ENCODE measurements around the gene GAK.

The GAK gene

DNA sequence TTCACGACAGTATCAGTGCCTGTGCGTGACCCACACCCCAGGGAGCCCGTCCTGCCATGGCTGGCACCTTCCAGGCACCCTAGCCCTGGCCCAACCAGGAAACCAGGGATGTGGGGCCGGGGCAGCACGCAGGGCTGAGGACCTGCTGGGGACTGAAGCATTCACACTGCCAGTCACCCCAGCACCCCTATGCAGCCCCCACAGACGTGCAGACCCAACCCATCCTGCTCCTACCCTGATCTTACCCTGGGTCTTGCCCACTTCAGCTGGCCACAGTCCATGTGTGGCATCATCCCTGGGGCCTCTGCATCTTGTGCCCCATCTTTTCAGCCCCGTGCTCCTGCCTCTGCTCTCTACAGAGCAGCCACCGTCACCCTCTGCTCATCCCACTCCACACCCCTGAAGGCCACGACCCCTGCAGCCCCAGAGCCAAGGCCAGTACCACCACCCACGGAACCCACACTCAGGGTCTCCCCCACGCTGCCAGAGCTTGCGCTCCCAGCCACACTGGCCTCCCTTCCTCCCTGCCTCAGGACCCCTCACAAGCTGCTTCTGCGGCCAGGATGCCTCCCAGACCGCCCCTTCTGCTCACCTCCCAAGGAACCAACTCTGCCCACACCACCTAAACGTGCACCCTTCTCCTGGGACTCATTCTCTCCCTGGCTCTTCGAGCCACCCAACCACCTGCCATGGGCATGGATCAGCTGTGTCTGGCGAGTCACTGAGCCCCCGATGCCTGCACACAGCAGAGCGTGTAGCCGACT, 25.6 kb downstream of the GAK start:
- DNase-seq, result no peak

DNA sequence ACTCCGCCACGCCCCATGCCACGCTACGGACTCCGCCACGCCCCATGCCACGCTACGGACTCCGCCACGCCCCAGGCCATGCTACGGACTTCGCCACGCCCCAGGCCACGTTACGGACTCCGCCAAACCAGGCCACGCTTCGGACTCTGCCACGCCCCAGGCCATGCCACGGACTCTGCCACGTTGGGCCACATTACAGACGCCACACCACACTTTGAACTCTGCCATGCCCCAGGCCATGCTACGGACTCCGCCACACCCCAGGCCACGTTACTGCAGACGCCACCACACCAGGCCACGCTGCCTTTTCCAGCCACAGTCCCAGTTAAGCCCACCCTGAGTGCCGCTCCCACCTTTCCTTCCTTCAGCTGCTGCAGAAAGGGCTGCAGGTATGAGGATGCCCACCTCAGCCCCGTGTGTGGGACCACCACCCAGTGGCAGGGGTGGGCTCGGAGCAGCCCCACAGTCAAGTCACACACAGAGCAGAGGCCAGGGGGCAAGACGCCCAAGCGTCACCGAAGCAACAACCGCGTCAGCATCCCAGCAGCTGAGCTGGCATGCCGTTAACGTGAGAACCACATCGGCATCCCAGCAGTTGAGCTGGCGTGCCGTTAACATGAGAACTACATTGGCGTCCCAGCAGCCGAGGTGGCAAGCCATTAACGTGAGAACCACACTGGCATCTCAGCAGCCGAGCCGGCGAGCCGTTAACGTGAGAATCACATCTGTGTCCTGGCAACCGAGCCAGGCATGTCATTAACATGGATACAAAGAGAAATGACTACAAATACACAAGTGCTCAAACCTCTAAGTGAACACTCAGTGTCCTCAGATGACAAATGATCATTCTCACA, 26.4 kb downstream of the GAK start:
- DNase-seq, result no peak

DNA sequence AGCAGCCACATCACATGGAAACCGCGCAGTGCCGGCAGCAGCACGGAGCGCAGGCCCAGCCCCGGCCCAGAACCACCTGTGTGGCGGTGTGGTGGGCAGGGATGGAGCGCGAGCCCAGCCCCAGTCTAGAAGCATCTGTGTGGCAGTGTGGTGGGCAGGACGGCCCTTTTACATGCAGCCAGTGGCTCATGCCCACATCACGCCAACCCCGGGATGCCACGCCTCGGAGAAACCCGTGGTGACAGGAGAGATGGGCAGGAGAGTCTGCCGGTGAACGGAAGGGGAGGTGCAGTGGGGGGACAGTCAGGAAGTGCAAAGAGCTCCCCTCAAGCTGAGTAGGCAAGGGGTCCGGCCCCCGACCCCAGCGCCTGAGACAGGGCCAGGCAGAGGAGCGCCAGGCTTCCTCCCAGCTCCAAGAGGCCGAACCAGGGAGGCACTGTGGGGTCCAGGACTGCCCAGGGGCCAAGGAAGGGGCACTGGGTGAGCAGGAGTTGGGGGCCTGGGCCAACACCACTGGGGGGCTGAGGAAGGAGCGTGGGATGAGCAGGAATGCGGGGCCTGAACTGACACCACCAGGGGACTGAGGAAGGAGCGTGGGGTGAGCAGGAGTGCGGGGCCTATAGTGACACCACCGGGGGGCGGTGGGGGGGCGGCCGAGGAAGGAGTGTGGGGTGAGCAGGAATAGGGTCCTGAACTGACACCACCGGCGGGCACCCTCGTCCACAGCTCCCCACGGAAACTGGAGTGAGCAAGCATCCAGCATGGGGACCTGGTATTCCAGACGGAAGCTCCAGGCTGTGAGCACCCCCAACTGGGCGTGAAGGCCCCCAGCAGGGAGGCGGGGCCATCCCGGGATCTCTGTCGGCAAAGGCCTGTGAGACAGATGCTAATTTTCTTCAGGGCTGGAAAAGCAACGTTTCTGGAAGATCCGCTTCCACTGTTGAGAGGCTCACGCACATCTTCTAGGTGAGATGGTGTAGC, 28.8 kb downstream of the GAK start:
- DNase-seq, result no peak

DNA sequence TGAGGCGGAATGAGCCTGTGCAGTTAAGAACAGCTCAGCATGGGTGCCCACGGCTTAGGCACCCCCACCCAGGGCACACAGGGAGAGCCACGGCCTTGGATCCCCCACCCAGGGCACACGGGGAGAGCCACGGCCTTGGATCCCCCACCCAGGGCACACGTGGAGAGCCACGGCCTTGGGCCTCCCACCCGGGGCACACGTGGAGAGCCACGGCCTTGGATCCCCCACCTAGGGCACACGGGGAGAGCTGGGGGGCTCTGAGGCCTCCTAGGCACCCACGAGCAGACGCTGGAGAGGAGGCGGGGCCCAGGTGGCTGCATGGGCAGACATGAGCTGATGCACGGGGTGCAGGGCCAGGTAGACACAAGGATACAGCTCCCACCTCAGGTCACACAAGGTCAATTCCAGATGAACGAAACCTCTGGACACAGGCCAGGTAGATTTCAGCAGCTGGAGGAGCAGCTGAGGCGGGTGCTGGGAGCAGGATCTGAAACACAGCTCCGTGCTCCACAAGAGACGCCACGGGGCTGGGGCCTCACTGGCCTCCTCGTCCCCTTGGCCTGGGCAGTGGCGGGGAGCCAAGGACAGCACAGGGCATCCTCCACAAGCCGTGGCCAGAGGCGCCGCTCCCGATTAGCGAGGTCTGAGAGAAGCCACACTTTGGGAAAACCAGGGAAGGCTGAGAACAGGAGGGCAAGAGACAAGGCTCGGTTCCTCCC, 30.8 kb downstream of the GAK start:
- DNase-seq, result no peak

DNA sequence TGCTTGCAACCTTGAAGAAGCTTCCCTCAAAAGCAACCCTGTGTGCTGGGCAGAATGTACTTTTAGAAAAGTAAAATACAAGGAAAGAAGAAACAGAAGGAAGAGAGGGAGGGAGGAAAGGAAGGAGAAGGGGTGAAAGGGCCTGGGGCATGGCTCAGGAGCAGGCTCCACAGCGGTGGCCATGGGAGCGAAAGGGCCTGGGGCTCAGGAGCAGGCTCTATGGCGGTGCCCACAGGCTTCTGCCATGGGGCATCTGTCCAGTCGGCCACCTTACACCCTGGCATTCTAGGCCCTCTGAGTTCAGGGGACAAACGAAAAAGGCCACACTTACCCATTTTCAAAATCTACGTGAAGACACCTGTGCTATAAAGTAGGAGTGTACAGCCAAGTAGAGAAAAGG, 31.4 kb downstream of the GAK start:
- DNase-seq, result no peak

GRCh38 chr4:900073-900472, 32.0 kb downstream of the GAK start:
- no peak for DNase-seq

GRCh38 chr4:899556-899906, 32.6 kb downstream of the GAK start:
- DNase-seq, result no peak

DNA sequence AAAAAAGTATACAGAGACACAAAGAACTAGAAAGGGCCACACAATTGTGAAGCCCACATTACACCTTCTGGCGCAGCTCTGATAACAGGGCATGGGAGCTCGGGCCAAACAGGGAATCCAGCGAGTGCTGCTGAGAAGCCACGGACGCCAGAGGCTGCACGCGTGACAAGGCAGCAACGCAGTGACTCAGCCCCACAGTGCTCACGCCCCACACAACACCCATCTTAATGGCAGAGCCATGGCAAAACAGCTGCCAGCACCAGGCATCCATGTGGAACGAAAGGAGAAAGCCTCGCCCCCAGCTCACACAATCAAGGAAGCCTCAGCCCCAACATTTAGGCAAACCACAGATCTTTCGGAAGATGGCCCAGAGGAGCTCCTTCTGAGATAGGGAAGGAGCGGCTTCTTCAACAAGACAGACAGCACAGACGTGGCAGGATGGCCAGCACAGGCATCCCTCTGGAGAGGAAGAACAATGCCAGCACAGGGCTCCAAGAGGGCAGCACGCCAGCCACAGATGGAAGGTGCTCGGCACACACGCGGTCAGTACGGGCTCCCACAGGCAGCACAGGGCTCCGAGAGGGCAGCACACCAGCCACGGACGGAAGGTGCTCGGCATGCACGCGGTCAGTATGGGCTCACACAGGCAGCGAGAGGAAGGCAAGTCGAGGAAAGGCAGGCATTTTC, 33.1 kb downstream of the GAK start:
- no peak for DNase-seq

DNA sequence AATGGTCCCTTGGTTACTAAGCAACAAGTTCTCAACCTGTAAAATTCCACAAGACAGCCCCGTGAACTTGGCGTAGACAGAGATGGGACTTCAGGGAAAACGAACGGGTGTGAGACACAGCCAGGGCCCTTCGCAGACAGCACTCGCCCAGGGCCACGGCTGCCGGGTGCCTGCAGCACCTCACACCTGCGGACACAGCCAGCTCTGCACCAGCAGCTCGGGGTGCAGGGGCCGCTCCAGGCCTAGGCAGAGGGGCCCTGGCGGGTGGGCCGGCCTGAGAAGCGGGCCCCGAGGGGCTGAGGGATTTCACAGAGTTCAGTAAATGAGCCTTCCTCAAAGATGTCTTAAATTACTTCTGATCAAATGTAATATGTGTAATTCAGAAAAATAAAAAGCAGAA, 34.0 kb downstream of the GAK start:
- DNase-seq, result no peak

- no peak for DNase-seq
Observed at GRCh38 chr4:896630-897029, 35.5 kb downstream of the GAK start.

GRCh38 chr4:896216-896615, 35.9 kb downstream of the GAK start:
- DNase-seq, result no peak

GRCh38 chr4:895596-895995, 36.5 kb downstream of the GAK start:
- no peak for DNase-seq

- DNase-seq, result no peak
Observed at GRCh38 chr4:893995-894705, 38.0 kb downstream of the GAK start.

DNA sequence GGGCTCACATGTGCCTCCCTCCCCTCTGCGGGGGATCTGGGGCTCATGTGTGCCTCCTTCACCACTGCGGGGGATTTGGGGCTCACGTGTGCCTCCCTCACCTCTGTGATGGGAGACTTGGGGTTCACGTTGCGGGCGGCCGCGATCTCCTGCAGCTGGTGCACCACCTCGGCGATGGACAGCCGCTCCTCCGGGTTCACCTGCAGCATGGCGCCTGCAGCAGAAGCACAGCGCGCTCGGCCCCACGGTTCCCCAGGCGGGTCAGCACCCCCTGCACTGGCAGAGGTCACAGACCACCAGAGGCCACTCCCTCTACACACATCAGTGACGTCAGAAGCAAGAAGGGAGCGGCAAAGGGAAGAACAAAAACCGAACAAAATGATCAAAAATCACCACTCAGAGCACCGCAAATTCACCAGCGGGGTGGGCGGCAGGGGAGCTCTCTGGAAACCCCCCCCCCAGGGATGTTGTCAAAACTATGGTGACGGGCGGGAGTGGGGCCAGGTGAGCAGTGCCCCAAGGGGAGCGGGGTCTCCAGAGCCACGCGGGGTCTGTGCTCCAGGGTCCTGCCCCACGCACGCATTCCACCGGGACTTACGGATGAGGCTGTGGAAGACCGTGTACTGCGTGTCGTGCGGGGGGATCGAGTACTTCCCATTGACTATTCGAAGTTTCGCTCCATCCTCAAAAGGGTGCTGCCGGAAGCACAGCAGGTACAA, 38.7 kb downstream of the GAK start:
- no peak for DNase-seq

GRCh38 chr4:892780-893179, 39.3 kb downstream of the GAK start:
- no peak for DNase-seq

GRCh38 chr4:891747-892146, 40.4 kb downstream of the GAK start:
- no peak for DNase-seq

GRCh38 chr4:890036-890695, 42.0 kb downstream of the GAK start:
- DNase-seq, result no peak

DNA sequence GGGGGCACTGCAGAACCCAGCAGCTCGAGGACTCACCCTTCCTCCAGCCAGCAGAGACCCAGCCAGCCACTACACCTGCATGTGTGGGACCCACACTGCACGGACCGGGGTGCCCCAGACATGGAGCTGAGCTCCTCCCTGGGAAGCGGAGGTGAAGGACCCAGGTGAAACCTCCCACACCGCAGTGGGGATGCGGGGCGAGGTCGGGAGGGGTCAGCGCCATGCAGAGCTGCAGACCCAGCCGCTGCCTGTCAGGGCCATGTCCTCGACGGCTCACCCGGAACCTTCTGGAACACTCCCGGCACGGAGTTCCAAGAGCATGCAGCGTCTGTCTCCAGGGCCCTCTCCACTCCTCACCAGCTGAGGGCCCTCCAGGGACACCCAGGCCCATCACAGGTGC, 42.6 kb downstream of the GAK start:
- no peak for DNase-seq

DNA sequence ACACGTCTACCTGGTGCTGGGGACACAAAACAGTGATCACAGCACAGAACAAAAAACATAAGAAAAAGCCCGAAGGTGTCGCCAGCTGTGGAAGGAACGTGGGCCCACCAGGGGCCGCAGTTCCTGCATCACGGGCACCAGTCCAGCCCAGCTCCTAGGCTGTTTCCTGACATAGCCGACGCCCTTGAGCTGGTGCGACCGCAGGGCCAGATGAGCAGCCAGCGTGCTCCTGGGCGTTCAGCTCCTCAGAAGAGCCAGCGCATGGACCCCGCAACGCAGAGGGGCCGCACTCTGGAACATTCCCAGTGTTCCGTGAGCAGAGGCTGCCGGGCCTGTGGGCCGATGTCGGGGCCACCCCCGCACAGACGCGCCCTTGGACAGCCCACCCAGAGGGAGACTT, 44.1 kb downstream of the GAK start:
- no peak for DNase-seq
